ENCODE results near the gene HOXB13.

The HOXB13 gene

GRCh38 chr17:48748718-48749566, 20.4 kb upstream of the HOXB13 start:
- no peak for DNase-seq (ENCODE audit: low read depth in 2 of 2)

- DNase-seq (ENCODE audit: low read depth in 2 of 2) = no peak
These were observed 19.2 kb upstream of the HOXB13 start for GRCh38 chr17:48747445-48748363.

GRCh38 chr17:48746916-48747444, 18.4 kb upstream of the HOXB13 start:
- DNase-seq (ENCODE audit: low read depth in 2 of 2) = no peak

- no peak for DNase-seq (ENCODE audit: low read depth in 2 of 2)
These were observed 17.1 kb upstream of the HOXB13 start for GRCh38 chr17:48745381-48746275.

GRCh38 chr17:48740537-48740936, 12.0 kb upstream of the HOXB13 start:
- DNase-seq (ENCODE audit: low read depth in 2 of 2) = no peak

- DNase-seq (ENCODE audit: low read depth in 2 of 2) = no peak
These were observed 10.4 kb upstream of the HOXB13 start for GRCh38 chr17:48738803-48739526.

GRCh38 chr17:48738424-48738802, 9.9 kb upstream of the HOXB13 start:
- no peak for DNase-seq (ENCODE audit: low read depth in 2 of 2)

GRCh38 chr17:48737330-48738043, 8.9 kb upstream of the HOXB13 start:
- DNase-seq (ENCODE audit: low read depth in 2 of 2) = no peak

- DNase-seq (ENCODE audit: low read depth in 2 of 2) = no peak
These were observed 6.5 kb upstream of the HOXB13 start for GRCh38 chr17:48735062-48735351.

GRCh38 chr17:48734333-48735061, 5.9 kb upstream of the HOXB13 start:
- DNase-seq (ENCODE audit: low read depth in 2 of 2) = no peak

GRCh38 chr17:48733632-48734328, 5.2 kb upstream of the HOXB13 start:
- no peak for DNase-seq (ENCODE audit: low read depth in 2 of 2)

- no peak for DNase-seq (ENCODE audit: low read depth in 2 of 2)
These were observed 4.4 kb upstream of the HOXB13 start for GRCh38 chr17:48732688-48733629.

GRCh38 chr17:48731355-48731754, 2.8 kb upstream of the HOXB13 start:
- no peak for DNase-seq (ENCODE audit: low read depth in 2 of 2)

GRCh38 chr17:48730240-48730550, 1.6 kb upstream of the HOXB13 start:
- DNase-seq (ENCODE audit: low read depth in 2 of 2) = no peak

GRCh38 chr17:48729335-48730239, 1.0 kb upstream of the HOXB13 start:
- DNase-seq (ENCODE audit: low read depth in 2 of 2) = no peak

- no peak for DNase-seq (ENCODE audit: low read depth in 2 of 2)
These were observed 955 bp downstream of the HOXB13 start for GRCh38 chr17:48727415-48728175.
